Loucy (cell line): ENCODE results near the gene SCAPER.

Source experiments
- CTCF ChIP-seq: fragments of 200-600 bp; sonication (generic); conservative IDR thresholded peaks from 2 replicates; pipeline ENCODE4 v1.5.1; 2014; ENCODE audit warnings: mild to moderate bottlenecking, antibody characterized with exemption, low read length
- EZH2phosphoT487 ChIP-seq: fragments of 200-600 bp; IDR thresholded peaks from 2 replicates; pipeline ENCODE4 v1.6.1; 2018; ENCODE audit warnings: antibody characterized with exemption, mild to moderate bottlenecking, moderate library complexity, borderline replicate concordance

- TF ChIP-seq CTCF (no peak), EZH2phosphoT487 (no peak)
Measured at GRCh38 chr15:76846782-76847181, 58.4 kb downstream of the SCAPER start.
